ENCODE measurements around the gene SSR4.

DNA sequence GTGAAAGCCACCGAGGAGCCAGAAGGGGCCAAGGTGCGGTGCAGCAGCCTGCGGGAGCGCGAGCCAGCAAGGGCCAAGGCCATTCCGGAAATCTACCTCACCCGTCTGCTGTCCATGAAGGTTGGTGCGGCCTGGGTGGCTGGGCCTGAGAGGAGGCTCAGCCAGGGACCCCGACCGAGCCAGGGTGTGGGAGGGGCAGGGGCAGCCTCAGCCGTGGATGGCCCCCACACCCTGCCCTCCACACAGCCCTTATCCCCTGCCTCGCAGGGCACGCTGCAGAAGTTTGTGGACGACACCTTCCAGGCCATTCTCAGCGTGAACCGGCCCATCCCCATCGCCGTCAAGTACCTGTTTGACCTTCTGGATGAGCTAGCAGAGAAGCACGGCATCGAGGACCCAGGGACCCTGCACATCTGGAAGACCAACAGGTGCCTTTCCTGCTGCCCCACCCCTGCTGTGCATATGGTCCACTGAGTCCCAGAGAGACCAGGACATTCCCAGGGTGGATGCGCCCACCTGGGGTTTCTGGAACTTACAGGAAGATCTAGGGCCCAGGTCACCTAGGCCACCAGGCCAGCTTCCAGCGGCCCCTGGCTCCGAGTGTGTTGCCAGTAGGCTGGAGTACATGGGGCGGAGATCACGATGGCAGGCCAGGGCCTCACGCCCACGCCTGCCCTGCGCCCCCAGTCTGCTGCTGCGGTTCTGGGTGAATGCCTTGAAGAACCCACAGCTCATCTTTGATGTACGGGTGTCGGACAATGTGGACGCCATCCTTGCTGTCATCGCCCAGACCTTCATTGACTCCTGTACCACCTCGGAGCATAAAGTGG, 17.0 kb upstream of the SSR4 start:
- TF ChIP-seq POLR2A (IDR thresholded peaks at IDR 0.05; ENCODE audit: low read depth, low read length) (no peak), JUND (IDR thresholded peaks at IDR 0.05; ENCODE audit: low read depth, low read length) (no peak), ESRRA (IDR thresholded peaks at IDR 0.05; ENCODE audit: low read length) (no peak), EZH2 (IDR thresholded peaks at IDR 0.05; ENCODE audit: borderline replicate concordance, control insufficient read depth, low read depth, low read length) (no peak)
- TF ChIP-seq, protein P1, sequence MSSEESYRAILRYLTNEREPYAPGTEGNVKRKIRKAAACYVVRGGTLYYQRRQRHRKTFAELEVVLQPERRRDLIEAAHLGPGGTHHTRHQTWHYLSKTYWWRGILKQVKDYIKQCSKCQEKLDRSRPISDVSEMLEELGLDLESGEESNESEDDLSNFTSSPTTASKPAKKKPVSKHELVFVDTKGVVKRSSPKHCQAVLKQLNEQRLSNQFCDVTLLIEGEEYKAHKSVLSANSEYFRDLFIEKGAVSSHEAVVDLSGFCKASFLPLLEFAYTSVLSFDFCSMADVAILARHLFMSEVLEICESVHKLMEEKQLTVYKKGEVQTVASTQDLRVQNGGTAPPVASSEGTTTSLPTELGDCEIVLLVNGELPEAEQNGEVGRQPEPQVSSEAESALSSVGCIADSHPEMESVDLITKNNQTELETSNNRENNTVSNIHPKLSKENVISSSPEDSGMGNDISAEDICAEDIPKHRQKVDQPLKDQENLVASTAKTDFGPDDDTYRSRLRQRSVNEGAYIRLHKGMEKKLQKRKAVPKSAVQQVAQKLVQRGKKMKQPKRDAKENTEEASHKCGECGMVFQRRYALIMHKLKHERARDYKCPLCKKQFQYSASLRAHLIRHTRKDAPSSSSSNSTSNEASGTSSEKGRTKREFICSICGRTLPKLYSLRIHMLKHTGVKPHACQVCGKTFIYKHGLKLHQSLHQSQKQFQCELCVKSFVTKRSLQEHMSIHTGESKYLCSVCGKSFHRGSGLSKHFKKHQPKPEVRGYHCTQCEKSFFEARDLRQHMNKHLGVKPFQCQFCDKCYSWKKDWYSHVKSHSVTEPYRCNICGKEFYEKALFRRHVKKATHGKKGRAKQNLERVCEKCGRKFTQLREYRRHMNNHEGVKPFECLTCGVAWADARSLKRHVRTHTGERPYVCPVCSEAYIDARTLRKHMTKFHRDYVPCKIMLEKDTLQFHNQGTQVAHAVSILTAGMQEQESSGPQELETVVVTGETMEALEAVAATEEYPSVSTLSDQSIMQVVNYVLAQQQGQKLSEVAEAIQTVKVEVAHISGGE (CRISPR knock-in tag; IDR thresholded peaks at IDR 0.05) = no peak
- TF ChIP-seq, protein P2, sequence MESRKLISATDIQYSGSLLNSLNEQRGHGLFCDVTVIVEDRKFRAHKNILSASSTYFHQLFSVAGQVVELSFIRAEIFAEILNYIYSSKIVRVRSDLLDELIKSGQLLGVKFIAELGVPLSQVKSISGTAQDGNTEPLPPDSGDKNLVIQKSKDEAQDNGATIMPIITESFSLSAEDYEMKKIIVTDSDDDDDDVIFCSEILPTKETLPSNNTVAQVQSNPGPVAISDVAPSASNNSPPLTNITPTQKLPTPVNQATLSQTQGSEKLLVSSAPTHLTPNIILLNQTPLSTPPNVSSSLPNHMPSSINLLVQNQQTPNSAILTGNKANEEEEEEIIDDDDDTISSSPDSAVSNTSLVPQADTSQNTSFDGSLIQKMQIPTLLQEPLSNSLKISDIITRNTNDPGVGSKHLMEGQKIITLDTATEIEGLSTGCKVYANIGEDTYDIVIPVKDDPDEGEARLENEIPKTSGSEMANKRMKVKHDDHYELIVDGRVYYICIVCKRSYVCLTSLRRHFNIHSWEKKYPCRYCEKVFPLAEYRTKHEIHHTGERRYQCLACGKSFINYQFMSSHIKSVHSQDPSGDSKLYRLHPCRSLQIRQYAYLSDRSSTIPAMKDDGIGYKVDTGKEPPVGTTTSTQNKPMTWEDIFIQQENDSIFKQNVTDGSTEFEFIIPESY (IDR thresholded peaks at IDR 0.05) = no peak
- TF ChIP-seq, protein P3, sequence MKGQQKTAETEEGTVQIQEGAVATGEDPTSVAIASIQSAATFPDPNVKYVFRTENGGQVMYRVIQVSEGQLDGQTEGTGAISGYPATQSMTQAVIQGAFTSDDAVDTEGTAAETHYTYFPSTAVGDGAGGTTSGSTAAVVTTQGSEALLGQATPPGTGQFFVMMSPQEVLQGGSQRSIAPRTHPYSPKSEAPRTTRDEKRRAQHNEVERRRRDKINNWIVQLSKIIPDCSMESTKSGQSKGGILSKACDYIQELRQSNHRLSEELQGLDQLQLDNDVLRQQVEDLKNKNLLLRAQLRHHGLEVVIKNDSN (IDR thresholded peaks at IDR 0.05; ENCODE audit: borderline replicate concordance, extremely low read length, insufficient read depth, low read depth, low read length) = no peak

Data from GM12878 (cell line).